Dedifferentiated amniotic fluid mesenchymal stem cell (primary cell): ENCODE data around the gene FBXL7.

Experiments
- DNase-seq: peaks from one replicate; pipeline ENCODE4 v3.0.0-alpha.2; 2016; ENCODE audit errors: extremely low spot score

FBXL7 gene

GRCh38 chr5:15499528-15500324, at the start of gene FBXL7:
FBXL7 (plus strand) TSS chr5:15500180.
- peak; percentile 71 for DNase-seq

- DNase-seq: no peak
These were observed 49.5 kb upstream of the FBXL7 start for GRCh38 chr5:15450473-15450872.

- DNase-seq: no peak
These were observed 49.0 kb upstream of the FBXL7 start for GRCh38 chr5:15450949-15451348.

GRCh38 chr5:15452030-15452429, 48.0 kb upstream of the FBXL7 start:
- DNase-seq: no peak

- DNase-seq: peak; percentile 56
These were observed 47.2 kb upstream of the FBXL7 start for GRCh38 chr5:15452781-15453180.

GRCh38 chr5:15459200-15459599, 40.8 kb upstream of the FBXL7 start:
- no peak for DNase-seq

- DNase-seq: no peak
These were observed 36.6 kb upstream of the FBXL7 start for GRCh38 chr5:15463231-15463980.

GRCh38 chr5:15472116-15472515, 27.9 kb upstream of the FBXL7 start:
- no peak for DNase-seq

- DNase-seq: no peak
These were observed 25.7 kb upstream of the FBXL7 start for GRCh38 chr5:15474143-15474719.

GRCh38 chr5:15475367-15475766, 24.6 kb upstream of the FBXL7 start:
- DNase-seq: no peak

GRCh38 chr5:15476977-15477376, 23.0 kb upstream of the FBXL7 start:
- DNase-seq: no peak

- no peak for DNase-seq
These were observed 19.5 kb upstream of the FBXL7 start for GRCh38 chr5:15480436-15480835.

GRCh38 chr5:15483351-15484097, 16.5 kb upstream of the FBXL7 start:
- no peak for DNase-seq

- no peak for DNase-seq
These were observed 12.8 kb upstream of the FBXL7 start for GRCh38 chr5:15487228-15487627.

GRCh38 chr5:15489571-15490235, 10.3 kb upstream of the FBXL7 start:
- no peak for DNase-seq

- DNase-seq: no peak
These were observed 7.4 kb upstream of the FBXL7 start for GRCh38 chr5:15492545-15492944.

GRCh38 chr5:15493501-15493900, 6.5 kb upstream of the FBXL7 start:
- DNase-seq: no peak

GRCh38 chr5:15495026-15495425, 5.0 kb upstream of the FBXL7 start:
- no peak for DNase-seq

GRCh38 chr5:15496886-15497285, 3.1 kb upstream of the FBXL7 start:
- DNase-seq: no peak

GRCh38 chr5:15500325-15501001, 483 bp downstream of the FBXL7 start:
- peak; percentile 21 for DNase-seq
